Kidney (tissue), 14 donors: Measurements from ENCODE around the gene NKTR. TPM values are rescaled to one million over a fixed set of nuclear protein-coding genes. Genes with fewer than 3 reads are reported as not detected.

ENCODE experiments used
- DNase-seq, 5 donors: peaks; one replicate each; pipeline ENCODE4 v3.0.0-alpha.2; 2013 to 2020
- FAIRE-seq: peaks from 2 replicates; lab custom pipeline; 2012; peaks lifted over from hg19 to GRCh38; lab: Jason Lieb, UNC
- H3K27ac ChIP-seq, 2 donors: one replicate each; pipeline ENCODE4 v1.7.0; 2013; ENCODE audit warnings: low read depth in 2 of 2, low read length in 2 of 2, inconsistent platforms in 1 of 2
- H3K27me3 ChIP-seq: one replicate; pipeline ENCODE4 v1.7.1; 2013; ENCODE audit warnings: low read length, inconsistent platforms; ENCODE audit not compliant: control insufficient read depth, insufficient read depth
- H3K36me3 ChIP-seq, 3 donors: one replicate each; pipeline versions ENCODE4 v1.7.0 to v1.7.1; 2013; ENCODE audit warnings: low read length in 3 of 3, control low read depth in 1 of 3, inconsistent platforms in 1 of 3; ENCODE audit not compliant: insufficient read depth in 3 of 3, control insufficient read depth in 2 of 3
- H3K4me1 ChIP-seq, 3 donors: one replicate each; pipeline versions ENCODE4 v1.7.0 to v1.7.1; 2013; ENCODE audit warnings: low read length in 3 of 3, inconsistent platforms in 1 of 3, low read depth in 1 of 3; ENCODE audit not compliant: control insufficient read depth in 2 of 3, insufficient read depth in 2 of 3
- H3K4me3 ChIP-seq, 3 donors: one replicate each; pipeline versions ENCODE4 v1.7.0 to v1.8.1; 2013; ENCODE audit warnings: low read length in 3 of 3, control low read depth in 1 of 3, inconsistent platforms in 1 of 3
- H3K9ac ChIP-seq, 3 donors: one replicate each; pipeline versions ENCODE4 v1.7.0 to v1.7.1; 2013; ENCODE audit warnings: low read length in 3 of 3, control low read depth in 1 of 3, inconsistent platforms in 1 of 3
- H3K9me3 ChIP-seq, 3 donors: one replicate each; pipeline versions ENCODE4 v1.7.0 to v1.7.1; 2013; ENCODE audit warnings: low read length in 3 of 3, control low read depth in 1 of 3, inconsistent platforms in 1 of 3; ENCODE audit not compliant: control insufficient read depth in 2 of 3, insufficient read depth in 1 of 3
- intact Hi-C: fragments of 100-400 bp; cut with DNase I; formaldehyde crosslinking; loops from one replicate; pipeline ENCODE4 v1.11.1; 2022
- polyA plus RNA-seq: library from polyadenylated mRNA; stranded (reverse); fragments of 350-450 nt; fragmentation: Illumina TruSeq; extraction: RNeasy Lipid Tissue Mini Kit (QIAGEN cat#74804); gene quantifications from one replicate; pipeline ENCODE4 v1.2.3, GENCODE V29; 2014; ENCODE audit warnings: low read depth, low replicate concordance; ENCODE audit not compliant: insufficient read depth
- total RNA-seq: library from RNA; stranded (reverse); fragmentation: NEBNext Ultra II Directional; extraction: Animal tissue kit (Norgen Biotek cat#: 25700); gene quantifications from one replicate; pipeline ENCODE4 v1.2.1, GENCODE V29; 2021
- TF ChIP-seq, protein P1 (sequence below): IDR thresholded peaks from 3 replicates; pipeline ENCODE4 v1.5.1; 2012; ENCODE audit warnings: mild to moderate bottlenecking, moderate library complexity, borderline replicate concordance; ENCODE audit not compliant: insufficient read depth; ENCODE audit errors: extremely low read depth
- donor health status: control.
- donor health status: control.
- donor health status: control.
- donor health status: control.
- donor health status: control.
- donor health status: DM: yes; HTN: yes; CAD: no.
- donor health status: Normal renal cell carcinoma (clear cell type).

NKTR gene
- total and polyA plus RNA-seq, 2 donors from 2014 or later = 9.2 to 81.1 TPM

- Histone ChIP-seq H3K36me3 (peaks cover 0 to 4% (median 0%) of the 10 kb centered on the region in 3 donors), H3K9me3 (no peaks in the 10 kb centered on the region), H3K27ac (no peak overlapping the region), H3K9ac (no peak overlapping the region), H3K4me1 (peaks cover 6 to 11% (median 8%) of the 10 kb centered on the region in 3 donors), H3K4me3 (no peak overlapping the region), H3K27me3 (no peaks in the 10 kb centered on the region)
- TF ChIP-seq, protein P1, sequence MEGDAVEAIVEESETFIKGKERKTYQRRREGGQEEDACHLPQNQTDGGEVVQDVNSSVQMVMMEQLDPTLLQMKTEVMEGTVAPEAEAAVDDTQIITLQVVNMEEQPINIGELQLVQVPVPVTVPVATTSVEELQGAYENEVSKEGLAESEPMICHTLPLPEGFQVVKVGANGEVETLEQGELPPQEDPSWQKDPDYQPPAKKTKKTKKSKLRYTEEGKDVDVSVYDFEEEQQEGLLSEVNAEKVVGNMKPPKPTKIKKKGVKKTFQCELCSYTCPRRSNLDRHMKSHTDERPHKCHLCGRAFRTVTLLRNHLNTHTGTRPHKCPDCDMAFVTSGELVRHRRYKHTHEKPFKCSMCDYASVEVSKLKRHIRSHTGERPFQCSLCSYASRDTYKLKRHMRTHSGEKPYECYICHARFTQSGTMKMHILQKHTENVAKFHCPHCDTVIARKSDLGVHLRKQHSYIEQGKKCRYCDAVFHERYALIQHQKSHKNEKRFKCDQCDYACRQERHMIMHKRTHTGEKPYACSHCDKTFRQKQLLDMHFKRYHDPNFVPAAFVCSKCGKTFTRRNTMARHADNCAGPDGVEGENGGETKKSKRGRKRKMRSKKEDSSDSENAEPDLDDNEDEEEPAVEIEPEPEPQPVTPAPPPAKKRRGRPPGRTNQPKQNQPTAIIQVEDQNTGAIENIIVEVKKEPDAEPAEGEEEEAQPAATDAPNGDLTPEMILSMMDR = no peak
- intact Hi-C loops = no loop called here
- FAIRE-seq = no peak
- no peak for DNase-seq
Observed at GRCh38 chr3:42602961-42603360, 2.5 kb downstream of the NKTR start.

DNA sequence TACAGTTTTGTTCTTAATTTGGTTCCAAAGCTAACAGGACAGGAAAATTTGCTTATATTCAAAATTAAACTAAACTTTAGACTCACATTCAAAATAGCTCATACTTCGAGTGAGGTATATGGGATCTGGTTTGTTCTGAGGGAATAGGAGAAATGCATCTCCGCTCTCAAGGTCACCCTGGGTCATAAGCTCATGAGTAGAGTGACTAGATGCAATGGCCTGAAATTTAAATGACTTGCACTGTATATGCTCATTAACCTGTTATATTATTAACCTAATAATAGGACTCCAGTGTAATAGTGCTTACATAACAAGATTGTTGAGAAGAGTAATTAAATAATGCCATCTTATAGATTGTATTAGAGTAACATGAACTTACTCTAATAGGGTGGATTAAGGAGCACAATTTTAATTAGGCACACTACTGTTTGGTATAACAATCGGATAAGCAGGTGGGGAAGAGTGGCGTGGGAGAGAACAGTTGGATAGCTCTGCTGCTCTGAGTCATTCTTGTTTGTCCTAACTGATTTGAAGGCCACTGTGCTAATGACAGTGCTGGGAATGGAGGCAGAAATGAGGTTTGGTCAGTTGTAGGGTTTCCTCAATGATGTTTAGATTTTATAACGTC, 5.2 kb downstream of the NKTR start:
- Histone ChIP-seq H3K4me3 (no peak overlapping the region), H3K4me1 (peaks cover 6 to 11% (median 8%) of the 10 kb centered on the region in 3 donors), H3K36me3 (peaks cover 0 to 4% (median 2%) of the 10 kb centered on the region in 3 donors), H3K27ac (no peak overlapping the region), H3K9ac (no peak overlapping the region), H3K27me3 (no peaks in the 10 kb centered on the region), H3K9me3 (no peaks in the 10 kb centered on the region)
- intact Hi-C loops = no loop called here
- FAIRE-seq (no peak), DNase-seq (no peak)
- TF ChIP-seq, protein P1 = no peak

- DNase-seq = no peak
- no peaks in the 10 kb centered on the region for H3K9me3 ChIP-seq
- H3K36me3 ChIP-seq = peaks cover 0 to 4% (median 2%) of the 10 kb centered on the region in 3 donors
- intact Hi-C loops = no loop called here
- no peak for FAIRE-seq
- no peaks in the 10 kb centered on the region for H3K27me3 ChIP-seq
- no peak overlapping the region for H3K27ac ChIP-seq
- H3K9ac ChIP-seq = no peak overlapping the region
- H3K4me1 ChIP-seq = peaks cover 0 to 7% (median 2%) of the 10 kb centered on the region in 3 donors
- no peak overlapping the region for H3K4me3 ChIP-seq
- TF ChIP-seq, protein P1 = no peak
Observed at GRCh38 chr3:42608581-42608980, 8.1 kb downstream of the NKTR start.
